Measurements from ENCODE around the gene TMUB1. TPM values are rescaled to one million over a fixed set of nuclear protein-coding genes. Genes with fewer than 3 reads are reported as not detected.

Gene TMUB1
- total RNA-seq, 1 donor from 2014 or later: 45.7 TPM

DNA sequence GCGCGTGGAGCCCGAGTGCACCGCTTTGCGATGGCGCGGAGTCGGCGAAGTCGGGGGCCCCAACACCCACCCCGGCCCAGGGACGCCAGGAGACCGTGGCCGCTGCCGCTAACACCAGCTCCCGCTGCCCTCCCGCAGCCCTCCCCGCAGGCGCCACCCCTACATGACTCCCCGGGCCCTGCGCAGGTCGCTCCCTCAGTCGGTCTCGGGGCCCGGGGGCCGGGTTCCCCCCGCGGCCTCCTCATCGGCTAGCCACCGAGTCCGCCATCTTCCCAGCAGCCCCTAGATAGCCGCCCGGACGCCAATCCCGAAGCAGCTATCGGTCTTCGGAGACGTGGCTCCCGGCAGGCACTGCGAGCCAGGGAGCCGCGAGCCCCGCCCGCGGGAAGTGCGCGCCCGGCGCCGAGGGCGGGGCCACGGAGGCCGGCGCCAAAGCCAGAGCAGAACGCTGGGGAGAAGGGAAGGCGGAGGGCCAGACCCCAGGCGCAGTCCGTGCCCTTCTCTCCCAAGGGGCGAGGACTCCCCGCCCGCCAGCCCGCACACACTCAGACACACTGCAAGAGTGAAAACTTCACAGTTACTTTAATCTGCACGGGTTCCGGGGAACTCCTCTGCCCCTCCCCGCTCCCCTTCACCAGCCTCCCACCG, 2.6 kb downstream of the TMUB1 start, which contains the start of gene FASTK:
Gene FASTK (minus strand): TSS at position 288 of the 648 bp plus-strand sequence. CDS start 43 bp downstream, at position 245.
- TF ChIP-seq, protein P1, sequence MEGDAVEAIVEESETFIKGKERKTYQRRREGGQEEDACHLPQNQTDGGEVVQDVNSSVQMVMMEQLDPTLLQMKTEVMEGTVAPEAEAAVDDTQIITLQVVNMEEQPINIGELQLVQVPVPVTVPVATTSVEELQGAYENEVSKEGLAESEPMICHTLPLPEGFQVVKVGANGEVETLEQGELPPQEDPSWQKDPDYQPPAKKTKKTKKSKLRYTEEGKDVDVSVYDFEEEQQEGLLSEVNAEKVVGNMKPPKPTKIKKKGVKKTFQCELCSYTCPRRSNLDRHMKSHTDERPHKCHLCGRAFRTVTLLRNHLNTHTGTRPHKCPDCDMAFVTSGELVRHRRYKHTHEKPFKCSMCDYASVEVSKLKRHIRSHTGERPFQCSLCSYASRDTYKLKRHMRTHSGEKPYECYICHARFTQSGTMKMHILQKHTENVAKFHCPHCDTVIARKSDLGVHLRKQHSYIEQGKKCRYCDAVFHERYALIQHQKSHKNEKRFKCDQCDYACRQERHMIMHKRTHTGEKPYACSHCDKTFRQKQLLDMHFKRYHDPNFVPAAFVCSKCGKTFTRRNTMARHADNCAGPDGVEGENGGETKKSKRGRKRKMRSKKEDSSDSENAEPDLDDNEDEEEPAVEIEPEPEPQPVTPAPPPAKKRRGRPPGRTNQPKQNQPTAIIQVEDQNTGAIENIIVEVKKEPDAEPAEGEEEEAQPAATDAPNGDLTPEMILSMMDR (IDR thresholded peaks at IDR 0.05; ENCODE audit: partially characterized antibody, unreplicated experiment): no peak
- peaks cover 25% of the 10 kb centered on the region for H3K4me1 Mint-ChIP-seq (ENCODE audit: low read depth, unreplicated experiment)
- peak within 1 kb of the TSS; percentile 92 for H3K4me3 Mint-ChIP-seq (ENCODE audit: unreplicated experiment)
- peaks cover 15% of the 10 kb centered on the region for H3K9me3 Mint-ChIP-seq (ENCODE audit: unreplicated experiment)
- no peaks in the 10 kb centered on the region for H3K36me3 Mint-ChIP-seq (ENCODE audit: unreplicated experiment)
- peak within 1 kb of the TSS; percentile 87 for H3K27ac Mint-ChIP-seq (ENCODE audit: unreplicated experiment)
- DNase-seq: peak; percentile 90
- H3K27me3 Mint-ChIP-seq (ENCODE audit: unreplicated experiment): peaks cover 16% of the 10 kb centered on the region

DNA sequence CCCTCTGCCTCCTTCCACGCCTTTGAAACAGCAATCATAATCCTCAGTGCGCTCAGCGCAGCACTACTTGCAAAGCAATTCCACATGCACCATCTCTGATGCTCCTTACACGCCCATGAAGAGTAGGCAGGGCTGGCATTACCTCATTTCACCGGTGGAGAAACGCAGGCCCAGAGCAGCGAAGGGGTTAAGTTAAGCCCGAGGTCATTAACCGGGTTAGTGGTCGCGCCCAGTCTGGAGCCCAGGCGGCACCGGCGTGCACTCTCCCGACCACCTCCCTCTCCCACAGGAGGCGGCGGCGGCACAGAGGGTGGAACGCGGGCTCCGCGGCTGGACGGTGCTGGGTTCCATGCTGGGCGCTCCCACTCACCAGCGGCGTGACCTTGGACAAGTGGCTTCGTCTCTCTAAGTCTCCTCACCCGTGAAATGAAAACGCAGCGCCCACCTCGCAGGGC, 3.2 kb downstream of the TMUB1 start:
- DNase-seq: peak; percentile 60
- Mint-ChIP-seq H3K36me3 (ENCODE audit: unreplicated experiment) (no peaks in the 10 kb centered on the region), H3K27ac (ENCODE audit: unreplicated experiment) (peak overlapping the region; percentile 87), H3K27me3 (ENCODE audit: unreplicated experiment) (peaks cover 10% of the 10 kb centered on the region), H3K4me3 (ENCODE audit: unreplicated experiment) (peak overlapping the region; percentile 85), H3K9me3 (ENCODE audit: unreplicated experiment) (peaks cover 9% of the 10 kb centered on the region), H3K4me1 (ENCODE audit: low read depth, unreplicated experiment) (peaks cover 21% of the 10 kb centered on the region)
- TF ChIP-seq, protein P1 (IDR thresholded peaks at IDR 0.05; ENCODE audit: partially characterized antibody, unreplicated experiment): no peak

DNA sequence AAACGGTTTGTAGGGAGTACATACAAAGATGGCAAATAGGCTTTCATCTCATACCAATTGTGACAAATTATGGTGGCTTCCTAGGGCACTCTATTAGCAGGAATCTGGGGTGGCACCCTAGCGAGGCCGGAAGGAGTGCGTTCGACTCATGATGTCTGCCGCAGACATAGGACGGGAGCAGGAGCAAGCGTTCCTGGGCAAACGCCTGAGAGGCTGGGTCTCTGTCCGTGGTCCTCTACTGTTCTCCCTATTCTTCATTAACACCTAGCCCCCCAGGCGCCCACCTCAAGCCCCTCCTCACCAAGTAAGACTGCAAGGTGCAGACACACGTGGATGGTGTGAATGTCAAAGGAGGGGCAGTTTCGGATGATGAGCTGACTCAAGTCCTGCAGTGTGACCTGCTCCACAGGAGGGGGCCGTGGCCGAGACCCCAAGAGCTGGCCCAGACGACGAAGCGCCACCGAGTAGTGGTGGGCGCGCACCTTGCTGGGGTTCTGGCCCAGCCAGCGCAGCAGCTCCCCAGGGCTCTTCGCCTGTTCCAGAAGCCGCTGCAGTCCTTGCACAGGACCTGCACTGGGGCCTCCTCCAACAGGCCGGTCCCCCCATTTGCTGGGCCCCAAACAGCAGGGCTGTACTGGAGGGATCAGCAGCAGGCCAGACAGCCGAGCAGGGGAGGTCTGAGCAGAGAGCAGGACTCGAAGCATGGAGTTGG, 3.9 kb downstream of the TMUB1 start:
- Mint-ChIP-seq H3K27ac (ENCODE audit: unreplicated experiment) (peak overlapping the region; percentile 59), H3K9me3 (ENCODE audit: unreplicated experiment) (peaks cover 5% of the 10 kb centered on the region), H3K4me1 (ENCODE audit: low read depth, unreplicated experiment) (peaks cover 17% of the 10 kb centered on the region), H3K27me3 (ENCODE audit: unreplicated experiment) (peaks cover 7% of the 10 kb centered on the region), H3K36me3 (ENCODE audit: unreplicated experiment) (no peaks in the 10 kb centered on the region), H3K4me3 (ENCODE audit: unreplicated experiment) (peak overlapping the region; percentile 85)
- DNase-seq: no peak
- TF ChIP-seq, protein P1 (IDR thresholded peaks at IDR 0.05; ENCODE audit: partially characterized antibody, unreplicated experiment): no peak

DNA sequence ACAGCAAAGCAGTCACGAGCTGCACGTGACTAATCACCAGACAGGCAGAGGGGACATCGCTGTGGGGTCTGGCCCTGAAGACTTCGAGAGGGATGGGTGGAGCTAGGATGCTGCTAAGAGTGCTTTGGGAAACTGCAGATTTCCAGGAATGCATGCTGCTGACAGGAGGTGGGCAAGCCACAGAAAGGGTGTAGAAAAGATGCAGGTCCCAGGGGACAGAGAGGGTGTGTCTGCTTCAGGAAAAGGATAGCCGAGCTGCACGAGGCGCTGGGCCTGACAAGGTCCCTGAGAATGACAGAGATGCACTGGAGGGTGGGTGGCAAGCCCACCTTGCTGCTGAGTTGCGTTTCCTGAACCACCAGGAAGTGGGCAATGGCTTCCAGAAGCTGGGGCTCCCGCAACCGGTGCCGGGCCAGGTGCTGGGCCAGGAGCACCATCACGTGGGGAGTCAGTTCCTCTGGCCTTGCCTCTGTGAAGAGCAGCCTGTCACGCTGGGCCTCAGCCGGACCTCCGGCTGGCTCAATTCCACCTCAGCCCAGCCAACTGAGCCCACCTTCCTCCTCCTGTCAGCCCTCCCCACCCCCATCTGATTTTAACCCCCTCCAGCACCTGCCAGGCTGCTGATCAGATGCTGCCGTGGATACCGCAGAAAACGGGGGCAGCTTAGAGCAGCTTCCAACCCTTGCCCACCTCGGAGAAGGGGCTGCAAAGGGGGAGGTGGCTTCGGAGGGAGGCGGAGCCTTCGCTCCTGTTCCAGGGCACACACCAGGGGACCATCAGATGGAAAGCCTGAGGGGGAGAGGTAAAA, 4.9 kb downstream of the TMUB1 start:
- peak overlapping the region; percentile 59 for H3K27ac Mint-ChIP-seq (ENCODE audit: unreplicated experiment)
- peaks cover 7% of the 10 kb centered on the region for H3K27me3 Mint-ChIP-seq (ENCODE audit: unreplicated experiment)
- peaks cover 5% of the 10 kb centered on the region for H3K9me3 Mint-ChIP-seq (ENCODE audit: unreplicated experiment)
- no peak for DNase-seq
- TF ChIP-seq, protein P1 (IDR thresholded peaks at IDR 0.05; ENCODE audit: partially characterized antibody, unreplicated experiment): no peak
- no peaks in the 10 kb centered on the region for H3K36me3 Mint-ChIP-seq (ENCODE audit: unreplicated experiment)
- H3K4me3 Mint-ChIP-seq (ENCODE audit: unreplicated experiment): peak overlapping the region; percentile 73
- peaks cover 17% of the 10 kb centered on the region for H3K4me1 Mint-ChIP-seq (ENCODE audit: low read depth, unreplicated experiment)
